Dermis blood vessel endothelial cell (primary cell): Measurements from ENCODE around the gene C1QTNF4. TPM values are rescaled to one million over a fixed set of nuclear protein-coding genes. Genes with fewer than 3 reads are reported as not detected.
"Not testable (repeated sequence)": the region's sequence is repeated elsewhere in the genome, so short reads cannot be mapped to it uniquely, and the experiment has no call there.

Experiments used
- DNase-seq: peaks from one replicate; pipeline ENCODE4 v3.0.0; 2010
- total RNA-seq: library from RNA; depleted of rRNA; stranded (reverse); fragments of >200 nt; gene quantifications from 2 replicates; pipeline ENCODE4 v1.2.3, GENCODE V29; 2014

Gene C1QTNF4
- total RNA-seq, 1 donor from 2014 or later = 0.34 TPM

- peak; percentile 81 for DNase-seq
These were observed 28.7 kb downstream of the C1QTNF4 start, which contains the start of gene PTPMT1 for GRCh38 chr11:47565340-47566148. Gene PTPMT1, plus strand, starts transcription at chr11:47565599. Its CDS starts 24 bp downstream, at chr11:47565623.

GRCh38 chr11:47564933-47565339, 29.3 kb downstream of the C1QTNF4 start:
- no peak for DNase-seq

- DNase-seq = not testable (repeated sequence)
These were observed 29.8 kb downstream of the C1QTNF4 start for GRCh38 chr11:47564366-47564765.

GRCh38 chr11:47562393-47562792, 31.8 kb downstream of the C1QTNF4 start:
- DNase-seq = not testable (repeated sequence)

- DNase-seq = no peak
These were observed 33.8 kb downstream of the C1QTNF4 start for GRCh38 chr11:47560426-47560825.

- DNase-seq = no peak
These were observed 35.5 kb downstream of the C1QTNF4 start for GRCh38 chr11:47558695-47559094.

- not testable (repeated sequence) for DNase-seq
These were observed 37.2 kb downstream of the C1QTNF4 start for GRCh38 chr11:47557004-47557403.

- DNase-seq = peak; percentile 67
These were observed 40.8 kb downstream of the C1QTNF4 start for GRCh38 chr11:47553406-47553743.

GRCh38 chr11:47552566-47553405, 41.4 kb downstream of the C1QTNF4 start, which contains the start of gene CELF1:
Gene CELF1, minus strand, starts transcription at chr11:47553132. Its CDS starts 53,609 bp downstream, at chr11:47499523.
- DNase-seq = peak; percentile 93

GRCh38 chr11:47552056-47552565, 42.1 kb downstream of the C1QTNF4 start:
- peak; percentile 44 for DNase-seq

GRCh38 chr11:47551086-47551485, 43.1 kb downstream of the C1QTNF4 start:
- DNase-seq = peak; percentile 60

- no peak for DNase-seq
These were observed 43.7 kb downstream of the C1QTNF4 start for GRCh38 chr11:47550288-47551047.

- DNase-seq = not testable (repeated sequence)
These were observed 47.9 kb downstream of the C1QTNF4 start for GRCh38 chr11:47546274-47546673.

- DNase-seq = no peak
These were observed 48.9 kb downstream of the C1QTNF4 start for GRCh38 chr11:47545298-47545697.

- no peak for DNase-seq
These were observed 53.1 kb downstream of the C1QTNF4 start for GRCh38 chr11:47541070-47541469.

- no peak for DNase-seq
These were observed 54.6 kb downstream of the C1QTNF4 start for GRCh38 chr11:47539681-47540039.

Other genes with a start within 250 kb of the C1QTNF4 start
- gene MYBPC3, start 241.7 kb downstream of the C1QTNF4 start, total RNA-seq = not detected in 2 replicates
- not detected in 2 replicates for gene SPI1, start 215.9 kb downstream of the C1QTNF4 start, total RNA-seq
- gene SLC39A13, start 185.8 kb downstream of the C1QTNF4 start, total RNA-seq = 72.8 and 78.0 TPM in 2 replicates
- 147 and 248 TPM in 2 replicates for gene PSMC3, start 168.0 kb downstream of the C1QTNF4 start, total RNA-seq
- 0.17 and 0.19 TPM in 2 replicates for gene RAPSN, start 145.3 kb downstream of the C1QTNF4 start, total RNA-seq
- gene CELF1, start 41.3 kb downstream of the C1QTNF4 start, total RNA-seq = 97.0 and 115 TPM in 2 replicates
- 83.2 and 110 TPM in 2 replicates for gene PTPMT1, start 28.8 kb downstream of the C1QTNF4 start, total RNA-seq
- 39.3 and 51.7 TPM in 2 replicates for gene KBTBD4, start 15.4 kb downstream of the C1QTNF4 start, total RNA-seq
- gene NDUFS3, start 15.3 kb downstream of the C1QTNF4 start, total RNA-seq = 57.3 and 101 TPM in 2 replicates
- not detected in 2 replicates for gene FAM180B, start 7.7 kb downstream of the C1QTNF4 start, total RNA-seq
- gene MTCH2, start 48.1 kb upstream of the C1QTNF4 start, total RNA-seq = 104 and 133 TPM in 2 replicates
- 0.17 and 0.23 TPM in 2 replicates for gene AGBL2, start 121.0 kb upstream of the C1QTNF4 start, total RNA-seq
- gene FNBP4, start 172.9 kb upstream of the C1QTNF4 start, total RNA-seq = 50.0 and 69.3 TPM in 2 replicates